Activated T-cell treated with anti-CD3 and anti-CD28 coated beads, Interleukin-2, amount 50 U/mL, for 4 hours (primary cell): ENCODE measurements around the gene EXOSC10. TPM values are rescaled to one million over a fixed set of nuclear protein-coding genes. Genes with fewer than 3 reads are reported as not detected.
"Not testable (repeated sequence)": the region's sequence is repeated elsewhere in the genome, so short reads cannot be mapped to it uniquely, and the experiment has no call there.

Source experiments
- ATAC-seq, 2 donors: fragments of 200-7000 bp; cut with Tn5 transposase; one replicate each; pipeline ENCODE4 v1.10.0; 2021
- DNase-seq: peaks from one replicate; pipeline ENCODE4 v3.0.0-alpha.2; 2020
- H3K27me3 Mint-ChIP-seq: one replicate; pipeline ENCODE4 v1.8.0; 2021; ENCODE audit warnings: low read depth, mixed read lengths
- H3K36me3 Mint-ChIP-seq: one replicate; pipeline ENCODE4 v1.8.0; 2022; ENCODE audit warnings: mixed read lengths; ENCODE audit not compliant: insufficient read depth
- H3K4me1 Mint-ChIP-seq: one replicate; pipeline ENCODE4 v1.8.0; 2021; ENCODE audit warnings: low read depth, mixed read lengths
- H3K4me3 Mint-ChIP-seq: one replicate; pipeline ENCODE4 v1.8.0; 2021; ENCODE audit warnings: mild to moderate bottlenecking, moderate library complexity, mixed read lengths
- H3K9me3 Mint-ChIP-seq: one replicate; pipeline ENCODE4 v1.8.0; 2021; ENCODE audit warnings: mixed read lengths
- total RNA-seq, 3 donors: library from RNA; stranded (reverse); gene quantifications; one replicate each; pipeline ENCODE4 v1.2.1, GENCODE V29; 2021

The EXOSC10 gene
- total RNA-seq, 3 donors from 2014 or later, result 82.8 to 86.6 (median 85.1) TPM

DNA sequence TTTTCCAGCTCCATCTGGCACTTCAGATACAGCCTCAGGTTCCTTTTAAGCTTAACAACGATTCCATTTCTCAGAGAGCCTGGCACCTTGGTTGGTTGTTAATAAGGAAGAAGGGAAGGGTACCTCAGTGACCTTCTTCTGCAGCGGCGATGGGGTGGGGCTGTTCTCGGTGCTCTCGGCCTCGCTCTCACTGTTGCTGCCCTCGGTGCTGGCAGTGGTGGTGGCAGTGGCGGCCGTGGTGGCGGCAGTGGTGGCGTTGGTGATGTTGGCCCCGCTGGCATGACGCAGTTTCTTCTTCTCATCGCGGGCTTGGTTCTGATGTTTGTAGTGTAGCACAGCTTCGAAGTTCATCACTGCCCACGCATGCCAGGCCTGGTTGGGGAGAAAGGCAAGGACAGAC, 30.7 kb upstream of the EXOSC10 start:
- Mint-ChIP-seq H3K9me3 (no peaks in the 10 kb centered on the region), H3K4me1 (no peaks in the 10 kb centered on the region), H3K27me3 (no peaks in the 10 kb centered on the region), H3K36me3 (peaks cover 63% of the 10 kb centered on the region), H3K4me3 (no peak overlapping the region)
- ATAC-seq (no peak), DNase-seq (no peak)

DNA sequence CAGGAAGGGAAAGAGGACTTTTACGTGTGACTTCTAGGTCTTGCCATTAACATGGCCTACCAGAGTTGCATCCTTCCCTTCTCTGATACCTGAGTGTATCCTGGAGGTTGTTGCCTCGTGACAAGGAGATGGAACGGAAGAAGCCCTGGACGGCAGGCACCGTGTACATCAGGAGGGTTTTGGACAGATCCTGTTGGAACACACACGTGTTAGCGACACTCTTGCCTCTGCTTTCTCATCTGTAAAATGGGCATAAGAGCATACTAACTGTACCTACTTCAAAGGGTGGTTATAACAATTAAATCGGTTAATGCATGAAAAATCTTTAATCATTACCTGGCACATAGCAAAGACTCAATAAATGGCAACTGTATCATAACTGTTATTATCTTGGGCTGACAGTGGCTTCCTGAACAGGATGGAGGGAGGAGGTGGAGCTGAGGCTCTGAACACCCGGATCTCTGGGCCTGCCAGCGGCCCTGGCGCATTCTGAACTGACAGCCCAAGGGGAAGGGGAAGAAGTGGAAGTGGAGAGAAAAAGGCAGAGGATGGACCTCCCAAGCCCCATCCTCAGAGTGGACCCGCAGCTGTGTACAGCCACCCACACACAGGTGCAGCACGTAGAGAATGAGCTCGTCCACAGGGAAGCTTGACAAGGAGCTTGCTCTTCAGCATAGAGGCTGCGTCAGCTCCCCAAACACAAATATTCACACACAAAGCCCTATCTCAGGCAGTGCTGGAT, 30.2 kb upstream of the EXOSC10 start:
- ATAC-seq (no peak), DNase-seq (no peak)
- Mint-ChIP-seq H3K4me1 (no peaks in the 10 kb centered on the region), H3K4me3 (no peak overlapping the region), H3K27me3 (no peaks in the 10 kb centered on the region), H3K36me3 (peaks cover 61% of the 10 kb centered on the region), H3K9me3 (no peaks in the 10 kb centered on the region)

DNA sequence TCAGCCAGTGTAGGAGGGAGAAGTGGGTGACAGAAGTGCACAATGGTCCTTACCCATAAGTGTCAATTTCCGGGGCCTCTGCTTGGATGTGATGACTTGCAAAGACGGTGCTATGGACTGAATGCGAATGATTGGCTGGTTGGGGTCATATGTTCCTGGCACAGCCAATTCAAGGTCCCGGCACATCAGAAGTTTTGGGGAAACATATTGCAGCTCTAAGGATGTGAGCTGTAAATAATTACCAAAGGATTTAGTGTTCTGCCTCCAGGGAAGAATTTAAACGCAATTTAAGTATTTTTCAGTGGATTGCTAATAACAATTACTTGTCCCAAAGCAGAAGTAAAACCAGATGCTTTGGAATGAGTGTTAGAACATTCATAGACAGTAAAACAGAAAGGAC, 26.9 kb upstream of the EXOSC10 start:
- H3K4me3 Mint-ChIP-seq, result no peak overlapping the region
- no peaks in the 10 kb centered on the region for H3K4me1 Mint-ChIP-seq
- DNase-seq, result no peak
- no peaks in the 10 kb centered on the region for H3K9me3 Mint-ChIP-seq
- H3K27me3 Mint-ChIP-seq, result no peaks in the 10 kb centered on the region
- peaks cover 50% of the 10 kb centered on the region for H3K36me3 Mint-ChIP-seq
- no peak for ATAC-seq

DNA sequence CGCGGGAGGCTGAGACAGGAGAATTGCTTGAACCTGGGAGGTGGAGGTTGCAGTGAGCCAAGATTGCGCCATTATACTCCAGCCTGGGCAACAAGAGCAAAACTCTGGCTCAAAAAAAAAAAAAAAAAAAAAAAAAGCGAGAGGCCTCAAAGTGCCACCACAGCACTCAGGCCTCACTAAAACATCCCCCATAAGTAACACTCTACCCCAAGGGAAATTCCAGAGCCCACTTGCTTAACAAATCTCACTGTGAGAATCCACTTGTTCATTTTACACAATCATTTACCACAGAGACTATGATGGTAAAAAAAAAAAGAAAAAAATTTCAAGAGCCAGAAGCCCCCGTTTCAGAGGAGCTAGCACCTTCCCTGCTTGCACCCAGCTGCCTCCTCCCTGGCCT, 26.3 kb upstream of the EXOSC10 start:
- no peaks in the 10 kb centered on the region for H3K27me3 Mint-ChIP-seq
- H3K4me1 Mint-ChIP-seq, result no peaks in the 10 kb centered on the region
- ATAC-seq (no peak), DNase-seq (no peak)
- H3K36me3 Mint-ChIP-seq, result peaks cover 52% of the 10 kb centered on the region
- no peaks in the 10 kb centered on the region for H3K9me3 Mint-ChIP-seq
- no peak overlapping the region for H3K4me3 Mint-ChIP-seq

DNA sequence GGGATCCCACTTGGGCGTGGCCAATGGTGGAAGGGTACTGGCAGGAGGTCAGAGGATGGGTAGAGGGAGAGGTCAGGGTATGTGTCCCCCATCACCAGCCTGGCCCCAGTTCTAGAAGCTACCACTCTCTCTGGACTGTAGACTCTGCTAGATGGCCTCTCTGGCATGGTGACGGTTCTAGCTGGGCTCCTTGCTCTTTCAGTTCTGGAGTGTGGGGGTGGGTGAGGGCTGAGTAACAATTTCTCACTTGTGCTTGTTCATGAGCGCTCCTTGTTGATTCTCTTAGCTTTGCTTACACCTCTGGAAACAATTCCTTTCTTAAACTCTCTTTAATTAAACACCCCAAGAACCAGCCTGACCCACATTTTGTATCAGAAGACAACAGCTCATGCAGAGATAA, 25.3 kb upstream of the EXOSC10 start:
- H3K4me1 Mint-ChIP-seq, result no peaks in the 10 kb centered on the region
- H3K36me3 Mint-ChIP-seq, result peaks cover 46% of the 10 kb centered on the region
- DNase-seq, result no peak
- H3K27me3 Mint-ChIP-seq, result no peaks in the 10 kb centered on the region
- no peaks in the 10 kb centered on the region for H3K9me3 Mint-ChIP-seq
- H3K4me3 Mint-ChIP-seq, result no peak overlapping the region
- no peak for ATAC-seq

DNA sequence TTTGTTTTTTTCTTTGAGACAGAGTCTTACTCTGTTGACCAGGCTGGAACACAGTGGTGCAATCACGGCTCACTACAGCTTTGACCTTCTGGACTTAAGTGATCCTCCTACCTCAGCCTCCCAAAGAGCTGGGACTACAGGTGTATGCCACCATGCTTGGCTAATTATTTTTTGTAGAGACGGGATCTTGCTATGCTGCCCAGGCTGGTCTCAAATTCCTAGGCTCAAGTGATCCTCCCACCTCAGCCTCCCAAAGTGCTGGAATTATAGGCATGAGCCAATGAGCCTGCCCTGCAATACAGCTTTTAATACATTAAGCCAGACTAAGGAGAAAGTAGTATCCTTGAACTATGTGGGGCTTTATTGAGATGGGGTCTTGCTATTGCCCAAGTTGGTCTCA, 16.6 kb upstream of the EXOSC10 start:
- H3K4me1 Mint-ChIP-seq, result no peaks in the 10 kb centered on the region
- H3K27me3 Mint-ChIP-seq, result no peaks in the 10 kb centered on the region
- no peak for DNase-seq
- peaks cover 39% of the 10 kb centered on the region for H3K36me3 Mint-ChIP-seq
- no peaks in the 10 kb centered on the region for H3K9me3 Mint-ChIP-seq
- ATAC-seq, result no peak
- no peak overlapping the region for H3K4me3 Mint-ChIP-seq

DNA sequence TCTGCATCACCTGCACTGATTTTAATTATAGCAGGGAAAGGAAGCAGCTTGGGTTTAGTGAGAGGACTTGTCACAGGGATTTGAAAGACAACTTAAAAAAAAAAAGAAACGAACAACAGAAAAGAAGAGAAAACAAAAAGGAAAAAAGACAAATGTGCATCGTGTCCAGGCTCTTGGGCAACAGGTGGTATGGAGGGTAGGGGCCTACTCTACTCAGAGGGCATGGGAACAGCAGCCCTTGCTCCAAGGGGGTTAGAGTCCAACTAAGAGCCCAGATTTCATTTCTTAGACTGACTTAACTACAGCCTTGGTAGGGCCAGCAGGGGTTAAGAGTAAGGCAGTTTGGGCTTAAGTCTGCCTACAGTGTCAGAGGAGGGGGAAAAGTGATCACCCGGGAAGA, 15.3 kb upstream of the EXOSC10 start:
- H3K27me3 Mint-ChIP-seq, result no peaks in the 10 kb centered on the region
- no peaks in the 10 kb centered on the region for H3K4me1 Mint-ChIP-seq
- no peak for ATAC-seq
- no peaks in the 10 kb centered on the region for H3K9me3 Mint-ChIP-seq
- peaks cover 39% of the 10 kb centered on the region for H3K36me3 Mint-ChIP-seq
- DNase-seq, result no peak
- no peak overlapping the region for H3K4me3 Mint-ChIP-seq

DNA sequence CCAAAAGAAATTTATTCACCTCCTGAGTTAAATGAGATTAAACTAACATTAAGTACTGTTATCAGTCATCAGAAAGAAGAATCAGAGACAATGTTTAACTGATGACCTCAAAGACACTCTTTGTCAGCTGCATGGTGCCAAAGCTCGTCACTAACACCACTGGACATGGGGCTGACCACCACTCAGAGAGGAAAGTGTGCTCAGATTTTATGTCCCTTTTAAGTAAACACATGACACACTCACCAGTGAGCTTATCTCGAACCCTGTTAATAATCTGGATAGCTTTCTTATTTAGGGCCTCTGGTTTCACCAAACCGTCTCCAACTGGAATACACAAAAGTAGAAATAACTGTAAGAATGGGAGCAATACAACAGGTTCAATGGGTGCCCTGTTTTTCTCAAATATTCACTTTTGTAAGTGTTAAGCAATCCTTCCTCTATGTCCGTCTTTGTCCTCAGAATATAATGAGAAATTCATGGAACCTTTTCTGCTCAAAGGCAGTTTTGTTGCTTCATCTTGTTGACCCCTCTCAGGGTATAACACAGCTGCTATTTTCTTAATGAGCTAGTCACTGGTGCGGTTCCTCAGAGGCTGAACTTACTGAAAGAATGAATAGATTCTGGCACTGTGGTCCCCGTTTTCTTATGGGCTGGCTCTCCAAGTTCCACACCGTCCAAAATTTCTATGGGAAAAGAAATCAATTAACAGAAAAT, 9.5 kb upstream of the EXOSC10 start:
- DNase-seq, result no peak
- Mint-ChIP-seq H3K9me3 (no peaks in the 10 kb centered on the region), H3K4me1 (no peaks in the 10 kb centered on the region), H3K36me3 (peaks cover 50% of the 10 kb centered on the region), H3K27me3 (no peaks in the 10 kb centered on the region), H3K4me3 (no peak overlapping the region)
- no peak for ATAC-seq

DNA sequence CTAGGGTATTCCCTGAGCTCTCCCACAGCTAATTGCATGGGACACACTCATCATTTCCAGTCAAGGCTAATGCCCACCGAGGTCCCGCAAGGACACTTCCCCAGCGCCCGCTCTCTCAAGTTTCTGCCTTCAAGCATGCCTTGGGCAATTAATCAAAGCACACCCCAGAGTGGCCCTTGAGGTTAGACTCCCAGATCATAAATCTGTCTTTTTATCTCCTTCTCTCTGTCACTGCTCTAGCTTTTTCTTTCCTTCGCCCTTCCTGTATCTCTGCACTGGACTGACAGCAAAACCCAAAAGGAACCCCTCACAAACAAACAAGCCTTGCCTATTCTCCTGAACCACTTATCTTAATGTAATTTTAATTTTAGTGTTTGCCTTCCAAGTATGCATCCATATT, 7.9 kb upstream of the EXOSC10 start:
- H3K27me3 Mint-ChIP-seq, result no peaks in the 10 kb centered on the region
- no peaks in the 10 kb centered on the region for H3K9me3 Mint-ChIP-seq
- peaks cover 39% of the 10 kb centered on the region for H3K36me3 Mint-ChIP-seq
- no peak for DNase-seq
- H3K4me1 Mint-ChIP-seq, result no peaks in the 10 kb centered on the region
- no peak overlapping the region for H3K4me3 Mint-ChIP-seq
- ATAC-seq, result no peak

DNA sequence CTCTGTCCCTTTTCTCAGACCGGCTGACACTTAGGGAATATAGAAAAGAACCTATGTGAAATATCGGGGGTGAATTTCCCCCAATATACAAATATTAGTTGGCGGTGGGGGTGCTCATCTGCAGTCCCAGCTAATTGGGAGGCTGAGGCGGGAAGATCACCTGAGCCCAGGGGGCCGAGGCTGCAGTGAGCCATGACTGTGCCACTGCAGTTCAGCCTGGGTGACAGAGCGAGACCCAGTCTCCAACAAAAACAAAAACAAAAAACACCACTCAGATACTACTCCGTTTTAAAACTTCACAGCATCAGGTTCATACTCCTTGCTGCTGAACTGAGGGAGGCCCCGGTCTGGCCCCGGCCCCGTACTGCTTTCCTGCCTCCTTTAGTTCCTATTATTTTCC, 5.9 kb upstream of the EXOSC10 start:
- no peak for DNase-seq
- H3K4me1 Mint-ChIP-seq, result no peaks in the 10 kb centered on the region
- H3K27me3 Mint-ChIP-seq, result no peaks in the 10 kb centered on the region
- ATAC-seq, result no peak
- peaks cover 26% of the 10 kb centered on the region for H3K36me3 Mint-ChIP-seq
- H3K4me3 Mint-ChIP-seq, result no peak overlapping the region
- no peaks in the 10 kb centered on the region for H3K9me3 Mint-ChIP-seq

DNA sequence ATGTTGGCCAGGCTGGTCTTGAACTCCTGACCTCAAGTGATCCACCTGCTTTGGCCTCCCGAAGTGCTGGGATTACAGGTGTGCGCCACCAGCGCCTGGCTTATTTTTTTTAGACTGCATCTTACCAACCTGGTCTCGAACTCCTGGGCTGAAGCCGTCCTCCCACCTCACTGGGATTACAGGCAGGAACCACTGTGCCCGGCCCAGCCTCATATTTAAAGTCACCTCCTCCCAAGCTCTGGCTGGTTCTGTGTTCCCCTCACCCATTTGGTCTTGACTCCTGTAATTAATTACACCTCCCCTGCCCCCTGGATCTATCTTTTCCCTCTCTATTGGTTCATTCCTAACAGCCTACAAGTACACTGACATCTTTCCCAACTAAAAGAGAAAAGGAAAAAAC, 1.7 kb upstream of the EXOSC10 start:
- no peaks in the 10 kb centered on the region for H3K27me3 Mint-ChIP-seq
- DNase-seq (no peak), ATAC-seq (no peak)
- H3K36me3 Mint-ChIP-seq, result peaks cover 6% of the 10 kb centered on the region
- H3K9me3 Mint-ChIP-seq, result no peaks in the 10 kb centered on the region
- peaks cover 9% of the 10 kb centered on the region for H3K4me1 Mint-ChIP-seq
- H3K4me3 Mint-ChIP-seq, result peak overlapping the region; percentile 51

DNA sequence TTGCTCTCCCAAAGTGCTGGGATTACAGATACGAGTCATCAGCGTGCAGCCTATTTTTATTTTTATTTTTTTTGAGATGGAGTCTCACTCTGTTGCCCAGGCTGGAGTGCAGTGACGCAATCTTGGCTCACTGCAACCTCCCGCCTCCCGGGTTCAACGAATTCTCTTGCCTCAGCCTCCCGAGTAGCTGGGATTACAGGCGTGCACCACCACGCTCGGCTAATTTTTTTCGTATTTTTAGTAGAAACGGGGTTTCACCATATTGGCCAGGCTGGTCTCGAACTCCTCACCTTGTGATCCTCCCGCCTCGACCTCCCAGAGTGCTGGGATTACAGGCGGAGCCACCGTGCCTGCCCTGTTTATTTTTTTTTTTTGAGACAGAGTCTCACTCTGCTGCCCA, 1.1 kb upstream of the EXOSC10 start:
- H3K36me3 Mint-ChIP-seq, DNase-seq, ATAC-seq, H3K27me3 Mint-ChIP-seq, H3K9me3 Mint-ChIP-seq, H3K4me1 Mint-ChIP-seq, H3K4me3 Mint-ChIP-seq: not testable (repeated sequence)

DNA sequence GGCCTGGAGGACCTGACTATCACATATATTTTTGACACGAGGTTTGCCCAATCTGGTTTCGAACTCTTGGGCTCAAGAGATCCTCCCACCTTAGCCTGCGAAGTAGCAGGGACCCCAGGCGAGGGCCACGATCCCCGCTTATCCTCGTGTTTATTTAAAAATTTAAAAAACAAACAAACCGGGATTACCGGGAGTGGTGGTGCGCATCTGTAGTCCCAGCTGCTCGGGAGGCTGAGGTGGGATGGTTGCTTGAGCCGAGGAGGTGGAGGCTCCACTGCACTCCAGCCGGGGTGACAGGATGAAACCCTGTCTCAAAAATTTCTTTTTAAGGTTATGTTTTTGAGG, 452 bp upstream of the EXOSC10 start:
- no peaks in the 10 kb centered on the region for H3K27me3 Mint-ChIP-seq
- H3K9me3 Mint-ChIP-seq, result no peaks in the 10 kb centered on the region
- H3K4me3 Mint-ChIP-seq, result peak overlapping the region; percentile 97
- DNase-seq (no peak), ATAC-seq (no peak)
- peaks cover 9% of the 10 kb centered on the region for H3K4me1 Mint-ChIP-seq
- H3K36me3 Mint-ChIP-seq, result peaks cover 8% of the 10 kb centered on the region

DNA sequence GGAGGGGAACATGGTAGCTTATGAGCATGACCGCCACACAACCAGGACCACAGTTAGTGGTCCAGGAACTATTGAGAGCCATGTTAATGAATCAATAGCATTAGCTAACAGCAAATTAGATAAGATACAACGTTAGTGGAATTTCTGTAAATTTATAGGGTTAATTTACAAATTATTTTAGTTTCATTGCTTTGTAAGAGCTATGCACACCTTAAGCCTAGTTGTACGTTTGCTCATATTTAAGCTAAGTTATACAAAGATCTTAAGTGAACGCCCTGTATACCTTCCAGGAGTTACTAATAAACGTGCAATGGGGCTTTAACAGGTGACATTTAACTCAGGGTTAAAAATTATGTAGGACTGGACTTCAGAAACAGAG, 749 bp downstream of the EXOSC10 start:
- ATAC-seq (no peak), DNase-seq (no peak)
- Mint-ChIP-seq H3K27me3 (no peaks in the 10 kb centered on the region), H3K9me3 (no peaks in the 10 kb centered on the region), H3K4me1 (peaks cover 9% of the 10 kb centered on the region), H3K4me3 (peak overlapping the region; percentile 97), H3K36me3 (peaks cover 5% of the 10 kb centered on the region)

DNA sequence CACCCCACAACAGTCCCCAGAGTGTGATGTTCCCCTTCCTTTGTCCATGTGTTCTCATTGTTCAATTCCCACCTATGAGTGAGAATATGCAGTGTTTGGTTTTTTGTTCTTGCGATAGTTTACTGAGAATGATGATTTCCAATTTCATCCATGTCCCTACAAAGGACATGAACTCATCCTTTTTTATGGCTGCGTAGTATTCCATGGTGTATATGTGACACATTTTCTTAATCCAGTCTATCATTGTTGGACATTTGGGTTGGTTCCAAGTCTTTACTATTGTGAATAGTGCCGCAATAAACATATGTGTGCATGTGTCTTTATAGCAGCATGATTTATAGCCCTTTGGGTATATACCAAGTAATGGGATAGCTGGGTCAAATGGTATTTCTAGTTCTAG, 15.9 kb downstream of the EXOSC10 start:
- H3K36me3 Mint-ChIP-seq, result peaks cover 31% of the 10 kb centered on the region
- not testable (repeated sequence) for ATAC-seq, H3K27me3 Mint-ChIP-seq, DNase-seq, H3K9me3 Mint-ChIP-seq, H3K4me1 Mint-ChIP-seq, H3K4me3 Mint-ChIP-seq
